ENCODE results near the gene PHF21B.

PHF21B gene

DNA sequence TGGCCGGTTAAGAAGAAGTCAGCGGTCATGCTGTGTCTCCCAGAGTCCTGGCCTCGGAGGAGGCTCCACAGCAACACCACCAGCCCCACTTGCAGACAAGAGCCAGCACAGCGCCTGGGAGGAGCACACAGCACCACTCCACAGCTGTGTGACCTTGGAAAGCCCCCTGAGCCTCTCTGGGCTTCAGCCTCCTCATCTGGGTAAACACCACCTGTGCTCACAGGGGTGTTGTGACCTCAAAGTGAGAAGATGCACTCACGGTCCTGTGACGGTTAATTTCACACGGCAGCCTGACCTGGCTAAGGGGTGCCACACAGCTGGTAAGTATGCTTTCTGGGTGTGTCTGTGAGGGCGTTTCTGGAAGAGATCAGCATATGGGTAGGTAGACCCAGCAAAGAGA, 54.7 kb downstream of the PHF21B start:
- no peak for DNase-seq

DNA sequence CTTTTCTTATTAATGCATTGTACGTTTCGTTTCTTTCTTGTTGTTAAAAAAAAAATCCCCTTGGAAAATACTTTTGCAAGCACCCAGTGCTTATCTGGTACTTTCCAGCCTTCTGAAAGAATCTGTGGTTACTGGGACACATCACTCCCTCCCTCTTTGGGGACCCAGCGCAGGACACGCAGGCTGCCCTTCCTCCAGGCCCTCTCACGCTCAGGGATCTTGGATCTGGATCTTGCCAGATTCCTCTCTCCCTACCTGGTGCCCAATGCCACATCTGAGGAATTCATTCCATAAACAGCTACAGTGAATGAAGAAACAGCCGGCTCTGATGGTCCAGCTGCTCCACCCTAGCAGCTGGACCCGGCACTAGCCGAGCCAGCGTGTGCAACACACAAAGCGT, 55.7 kb downstream of the PHF21B start:
- no peak for DNase-seq

DNA sequence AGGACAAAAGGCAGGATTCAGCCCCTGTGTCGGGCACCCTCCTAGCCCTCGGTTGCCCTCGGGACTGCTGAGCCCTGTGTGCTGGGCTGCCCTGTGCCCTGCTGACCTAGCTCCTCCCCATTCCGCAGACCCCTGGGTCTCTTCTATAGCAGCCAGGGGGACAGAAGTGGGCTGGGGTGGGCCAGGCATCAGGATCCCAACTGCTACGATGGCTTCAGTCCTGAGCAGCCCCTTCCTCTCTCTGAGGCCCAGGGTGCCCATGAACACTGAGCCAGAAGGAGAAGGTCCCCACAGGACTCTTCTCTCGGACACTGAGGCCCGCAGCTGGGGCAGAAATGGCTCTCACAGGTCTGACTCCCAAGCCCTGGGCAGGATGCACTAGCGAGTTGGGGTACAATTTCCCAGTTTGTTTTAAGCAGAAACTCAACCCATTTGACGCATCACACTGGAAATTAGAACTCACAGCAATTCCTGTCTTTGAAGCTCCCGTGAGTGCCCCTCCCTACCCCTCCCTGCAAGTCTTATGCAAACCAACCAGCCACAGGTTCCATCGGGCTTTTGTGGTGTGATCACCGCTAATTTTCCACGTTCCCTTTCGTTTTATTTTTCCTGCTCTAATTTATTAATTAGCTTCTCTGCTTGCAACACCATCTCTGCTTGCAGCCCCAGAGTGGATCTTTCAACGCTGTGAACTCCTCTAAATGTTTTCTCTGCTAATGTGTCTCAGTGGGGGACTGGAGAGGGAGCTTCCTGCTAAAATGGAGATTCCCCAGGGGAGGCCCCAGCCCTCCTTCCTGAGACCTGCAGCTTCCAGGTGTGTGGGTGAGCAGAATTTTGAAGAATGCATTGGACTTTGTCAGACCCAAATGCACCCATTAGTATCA, 56.7 kb downstream of the PHF21B start:
- no peak for DNase-seq

DNA sequence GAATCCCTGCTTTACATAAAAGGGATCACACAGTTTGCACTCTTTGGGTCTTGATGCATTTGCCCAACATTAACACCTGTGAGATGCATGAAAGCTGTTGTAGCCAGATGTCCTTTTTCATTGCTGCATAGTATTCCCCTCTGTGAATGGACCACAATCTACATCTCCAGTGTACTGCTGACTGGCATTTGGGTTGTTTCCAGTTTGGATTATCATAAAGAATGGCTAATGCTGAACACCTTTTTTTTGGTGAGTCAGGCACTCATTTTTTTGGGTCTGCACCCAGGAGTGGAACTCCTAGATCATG, 58.3 kb downstream of the PHF21B start:
- no peak for DNase-seq

DNA sequence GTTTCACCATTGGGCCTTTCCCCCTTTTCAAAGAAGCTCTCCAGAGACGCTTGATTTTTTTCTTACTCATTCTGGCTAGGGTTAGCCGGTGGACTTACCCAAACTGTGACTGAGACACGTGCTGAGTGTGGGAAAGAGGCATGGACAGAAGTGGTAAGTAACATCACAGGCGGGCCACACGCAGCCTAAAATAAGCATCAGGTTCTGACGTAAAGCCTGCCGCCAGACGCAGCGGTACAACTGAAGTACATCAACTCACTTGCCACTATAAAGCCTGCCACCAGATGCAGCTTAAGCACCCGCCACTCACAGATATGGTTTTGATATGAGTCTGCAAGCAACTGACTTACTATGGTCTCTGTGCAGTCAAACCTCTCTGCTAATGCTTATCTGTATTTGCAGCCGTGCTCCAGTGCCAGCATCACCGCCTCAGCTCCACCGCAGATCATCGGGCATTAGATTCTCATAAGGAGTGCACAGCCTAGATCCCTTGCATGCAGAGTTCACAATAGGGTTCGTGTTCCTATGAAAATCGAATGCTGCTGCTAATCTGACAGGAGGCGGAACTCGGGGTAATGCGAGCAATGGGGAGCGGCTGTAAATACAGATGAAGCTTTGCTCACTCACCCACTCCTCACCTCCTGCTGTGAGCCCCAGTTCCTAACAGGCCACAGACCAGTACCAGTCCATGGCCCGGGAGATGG, 58.8 kb downstream of the PHF21B start:
- no peak for DNase-seq

DNA sequence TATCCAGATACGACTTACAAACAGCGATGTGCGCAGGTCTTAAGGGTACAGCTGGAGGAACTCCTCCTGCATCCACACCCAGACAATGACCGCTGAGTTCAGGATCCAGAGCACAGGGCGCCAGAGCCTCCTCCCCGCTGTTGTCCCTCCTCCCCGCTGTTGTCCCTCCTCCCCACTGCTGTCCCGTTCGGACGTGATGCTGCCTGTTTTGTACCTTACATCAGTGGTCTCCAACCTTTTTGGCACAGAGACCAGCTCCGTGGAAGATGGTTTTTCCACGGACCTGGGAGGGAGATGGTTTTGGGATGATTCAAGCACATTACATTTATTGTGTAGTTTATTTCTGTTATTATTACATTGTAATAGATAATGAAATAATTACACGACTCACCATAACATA, 62.0 kb downstream of the PHF21B start:
- DNase-seq: no peak

DNA sequence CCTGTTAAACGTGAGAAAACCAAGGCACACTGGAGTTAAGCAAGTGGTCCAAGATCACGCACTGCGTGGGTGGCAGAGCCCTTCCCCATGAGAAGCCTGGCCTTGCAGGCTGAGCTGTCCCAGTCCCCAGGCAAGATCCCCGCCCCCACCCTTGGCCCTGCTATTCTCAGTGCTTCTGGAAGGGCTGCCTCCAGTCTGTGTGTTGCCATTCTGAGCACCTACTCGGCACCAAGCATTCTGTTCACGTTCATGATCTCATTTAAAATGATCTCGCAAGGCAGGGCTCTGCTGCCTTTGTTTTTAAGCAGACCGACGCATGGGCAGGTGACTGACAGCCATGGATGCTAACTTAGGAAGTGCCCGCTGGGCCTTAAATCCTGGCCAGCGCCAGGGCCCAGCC, 62.8 kb downstream of the PHF21B start:
- no peak for DNase-seq

DNA sequence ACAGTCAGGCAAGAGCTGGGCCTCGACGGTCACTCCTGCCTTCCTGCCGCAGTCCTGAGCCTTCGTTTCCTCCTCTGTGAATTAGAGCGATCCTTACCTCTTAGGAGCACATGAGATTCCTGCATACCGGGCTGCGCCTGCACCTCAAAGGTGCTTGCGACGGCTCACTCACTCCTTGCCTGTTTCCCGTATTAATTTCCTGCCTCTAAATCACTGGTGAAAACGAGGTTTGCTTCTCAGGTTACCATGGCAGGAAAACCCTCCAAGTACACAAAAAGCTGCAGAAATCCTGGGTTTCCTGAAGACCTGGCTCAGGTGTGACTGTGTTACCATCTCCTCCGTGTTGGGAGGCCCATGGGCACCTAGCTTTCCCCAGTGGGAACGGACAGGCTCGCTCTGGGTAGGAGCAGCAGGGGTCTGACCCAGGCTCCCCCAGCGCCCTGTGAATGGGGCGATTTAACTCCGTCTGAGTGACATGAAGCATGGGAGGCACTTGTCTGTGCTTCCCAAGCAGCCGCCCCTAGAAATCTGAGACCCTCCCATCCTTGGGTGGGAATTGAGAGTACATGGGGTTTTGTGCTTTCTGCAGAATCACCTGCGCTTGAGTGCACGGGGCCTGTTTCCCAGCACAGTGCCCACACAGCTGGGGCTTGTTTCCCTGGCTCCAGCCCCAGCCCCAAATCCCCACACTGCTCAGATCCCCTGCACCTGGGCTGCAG, 64.8 kb downstream of the PHF21B start:
- DNase-seq: no peak

DNA sequence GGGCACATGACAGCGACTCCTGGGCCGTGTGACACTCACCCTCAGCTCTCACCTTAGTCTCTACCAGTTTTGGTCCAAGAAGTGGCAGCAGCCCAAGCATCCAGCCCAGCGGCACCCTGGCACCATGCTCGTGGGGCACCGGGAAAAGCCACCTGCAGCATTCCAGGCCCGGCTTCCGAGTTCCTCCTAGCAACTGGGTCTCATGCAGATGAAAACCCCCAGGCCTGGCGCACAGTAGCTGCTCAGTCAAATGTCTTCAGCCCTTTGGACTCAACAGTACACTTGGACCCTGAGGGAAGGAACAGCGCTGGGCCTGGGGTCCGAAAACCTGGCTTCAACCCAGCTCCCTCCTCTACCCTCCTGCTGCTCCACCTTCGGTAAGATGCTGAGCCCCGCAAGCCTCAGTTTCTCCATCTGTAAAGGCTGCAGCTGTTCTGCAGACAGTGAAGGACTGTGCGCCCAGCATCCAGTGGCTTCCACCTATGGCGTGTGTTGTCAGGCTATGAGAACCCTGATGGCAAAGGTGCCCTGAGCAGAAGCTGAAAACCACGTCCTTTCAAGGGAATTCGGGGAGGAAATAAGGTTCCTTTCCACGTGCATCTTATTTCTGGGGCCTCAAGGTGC, 66.0 kb downstream of the PHF21B start:
- no peak for DNase-seq

DNA sequence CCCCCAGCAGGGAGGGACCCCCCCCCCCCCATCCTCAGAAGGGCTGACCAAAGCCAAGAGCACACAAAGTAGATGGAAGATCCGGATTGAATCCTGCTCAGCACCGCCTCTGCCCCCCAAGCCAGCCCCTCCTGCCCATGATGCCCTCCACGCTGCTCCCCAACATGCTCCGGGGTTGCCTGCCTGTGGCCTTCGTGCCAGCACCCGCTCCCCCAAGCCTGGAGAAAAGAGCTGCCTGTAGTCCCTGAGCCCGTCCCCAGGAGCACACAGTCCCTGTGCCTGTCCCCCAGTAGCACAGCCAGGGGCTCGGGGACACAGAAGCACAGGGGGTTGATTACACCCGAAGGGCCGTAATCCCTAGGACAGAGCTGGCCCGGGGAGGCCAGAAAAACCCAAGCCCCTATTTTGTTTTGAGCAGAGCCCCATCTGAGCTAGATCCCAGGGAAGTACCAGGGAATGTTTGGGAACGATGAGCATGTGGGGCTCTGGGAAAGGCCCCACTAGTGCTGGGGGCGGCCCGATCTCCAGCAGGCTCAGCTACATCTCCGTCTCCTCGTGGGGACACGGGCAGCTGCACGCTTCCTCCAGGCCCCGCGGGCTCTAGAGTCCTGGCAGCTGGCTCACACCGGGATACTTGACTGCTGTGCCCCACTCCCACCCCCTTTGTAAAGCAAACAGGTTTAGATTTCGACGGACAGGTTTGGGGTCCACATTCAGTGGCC, 66.7 kb downstream of the PHF21B start:
- no peak for DNase-seq

DNA sequence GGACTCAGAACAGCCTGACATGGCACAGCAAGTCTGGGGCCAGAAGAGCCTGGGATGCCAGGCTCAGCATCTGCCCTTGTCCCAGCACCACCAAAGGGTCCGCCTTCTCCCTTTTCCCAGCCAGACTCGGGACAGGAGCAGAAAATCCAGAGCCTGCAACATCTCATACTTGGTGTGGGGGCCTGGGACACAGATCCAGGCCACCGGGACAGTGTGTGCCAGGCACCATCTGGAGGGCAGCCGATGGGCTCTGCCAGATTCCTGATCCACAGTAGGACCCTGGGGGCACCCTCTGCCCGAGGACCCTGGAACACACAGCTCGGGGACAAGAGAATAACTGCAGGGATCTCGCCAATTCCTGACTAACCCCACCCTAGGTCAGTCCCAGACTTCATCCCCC, 67.7 kb downstream of the PHF21B start:
- DNase-seq: no peak

DNA sequence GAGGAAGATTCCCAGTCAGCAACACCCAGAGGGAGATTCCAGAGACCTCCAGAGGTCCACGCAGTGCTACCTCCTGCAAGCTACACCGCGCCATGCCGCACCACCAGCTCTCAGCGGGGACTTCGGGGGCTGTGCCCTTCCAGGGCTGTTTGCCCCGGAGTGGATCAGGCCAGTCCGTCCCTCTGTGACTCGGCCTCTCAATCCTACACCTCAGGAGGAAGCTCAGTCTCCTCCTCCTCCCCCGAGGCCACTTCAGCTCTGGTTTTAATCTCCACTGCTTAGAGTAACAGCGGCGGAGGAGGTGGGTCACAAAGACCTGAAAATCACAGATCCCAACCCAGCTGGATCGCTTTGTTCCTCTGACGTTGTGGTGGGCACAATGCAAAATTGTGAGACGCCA, 68.6 kb downstream of the PHF21B start:
- no peak for DNase-seq

DNA sequence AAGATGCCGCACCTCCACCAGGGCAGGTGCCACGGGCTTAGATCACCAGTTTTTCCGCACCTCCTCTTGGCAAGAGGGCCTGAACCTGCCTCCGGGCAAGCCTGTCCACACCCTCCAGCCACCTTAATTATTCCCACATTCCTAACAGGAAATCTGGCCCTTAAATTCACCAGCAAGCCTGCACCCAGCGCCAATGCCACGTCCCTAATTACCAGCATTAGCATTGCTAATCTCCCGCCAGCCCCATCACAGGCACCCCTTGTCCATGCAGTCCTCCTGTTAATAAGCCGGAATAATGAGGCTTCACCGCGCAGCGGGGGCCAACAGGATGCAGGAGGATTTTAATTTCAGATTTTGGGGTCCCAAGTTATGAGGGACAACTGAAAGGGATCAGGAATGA, 69.7 kb downstream of the PHF21B start:
- no peak for DNase-seq

DNA sequence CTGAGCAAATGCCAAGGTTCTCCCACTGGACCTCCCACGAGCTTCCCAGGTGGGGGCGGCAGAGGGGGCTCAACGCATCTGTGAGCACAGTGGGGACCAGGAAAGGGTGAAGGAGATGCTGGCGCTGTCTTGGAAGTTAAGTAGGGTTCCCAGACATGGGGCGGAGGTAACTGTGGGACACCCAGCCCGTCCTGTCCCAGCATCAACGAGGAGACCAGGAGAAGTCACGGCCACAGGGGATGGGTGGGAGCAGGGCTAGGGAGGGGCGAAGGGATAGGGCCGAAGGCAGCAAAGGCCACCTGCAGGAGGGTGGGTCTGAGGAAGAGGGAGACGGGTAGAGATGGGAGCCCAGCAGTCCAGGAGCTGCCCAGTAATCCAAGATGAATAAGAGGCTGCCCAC, 70.4 kb downstream of the PHF21B start:
- no peak for DNase-seq

DNA sequence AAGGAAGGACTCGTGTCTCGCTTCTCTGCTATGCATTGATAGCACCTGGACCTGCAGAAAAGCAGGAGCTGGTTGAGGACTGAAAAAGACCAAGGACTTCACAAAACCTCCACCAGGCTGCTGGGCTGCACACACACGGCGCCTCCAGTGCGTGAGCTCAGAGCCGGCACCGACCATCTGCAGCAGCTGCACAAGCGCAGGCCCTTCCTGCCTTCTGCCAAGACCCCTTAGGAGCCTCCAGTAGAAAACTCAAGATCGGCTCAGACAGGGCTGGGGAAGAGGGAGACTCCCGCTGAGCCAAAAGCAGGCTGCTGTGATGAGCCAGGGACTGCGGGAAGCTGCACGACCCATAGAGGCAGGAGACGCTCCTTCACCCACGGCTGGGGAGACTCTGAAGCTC, 70.9 kb downstream of the PHF21B start:
- no peak for DNase-seq

DNA sequence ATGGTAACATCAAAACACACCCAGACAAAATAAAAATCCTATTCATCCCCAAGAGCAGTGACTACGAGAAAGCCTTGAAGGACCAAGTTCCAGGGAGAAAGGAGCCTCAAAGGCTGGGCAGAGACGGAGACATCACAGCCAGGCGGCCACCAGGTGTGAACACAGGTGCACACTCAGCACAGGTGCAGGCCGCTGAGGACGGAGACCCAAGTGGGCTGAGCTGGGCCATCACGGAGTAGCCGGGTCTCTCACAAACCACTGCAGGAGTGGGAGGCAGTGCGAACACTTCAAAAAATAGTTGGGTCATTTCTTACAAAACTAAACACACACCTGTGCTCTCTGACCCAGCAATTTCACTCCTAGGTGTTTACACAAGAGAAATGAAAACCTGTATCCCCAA, 72.6 kb downstream of the PHF21B start:
- no peak for DNase-seq

DNA sequence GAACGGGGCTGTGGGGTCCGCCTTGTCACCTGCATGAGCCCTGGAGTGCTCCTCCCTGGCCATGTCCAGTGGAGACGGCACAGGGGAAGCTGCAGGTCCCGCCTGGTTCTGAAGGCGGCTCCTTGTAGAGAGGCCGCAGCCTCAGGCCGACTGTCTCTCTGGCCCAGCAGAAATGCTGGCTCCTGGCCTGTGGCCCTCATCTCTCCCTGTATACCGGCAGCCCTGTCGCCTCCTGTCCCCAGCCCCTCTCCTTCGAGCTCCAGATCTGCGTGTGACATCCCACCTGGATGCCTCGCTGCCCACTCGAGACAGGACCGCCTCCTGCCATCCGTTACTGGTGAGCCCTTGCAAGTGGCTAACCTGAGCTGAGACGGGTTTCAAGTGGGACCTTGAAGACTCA, 73.6 kb downstream of the PHF21B start:
- no peak for DNase-seq

DNA sequence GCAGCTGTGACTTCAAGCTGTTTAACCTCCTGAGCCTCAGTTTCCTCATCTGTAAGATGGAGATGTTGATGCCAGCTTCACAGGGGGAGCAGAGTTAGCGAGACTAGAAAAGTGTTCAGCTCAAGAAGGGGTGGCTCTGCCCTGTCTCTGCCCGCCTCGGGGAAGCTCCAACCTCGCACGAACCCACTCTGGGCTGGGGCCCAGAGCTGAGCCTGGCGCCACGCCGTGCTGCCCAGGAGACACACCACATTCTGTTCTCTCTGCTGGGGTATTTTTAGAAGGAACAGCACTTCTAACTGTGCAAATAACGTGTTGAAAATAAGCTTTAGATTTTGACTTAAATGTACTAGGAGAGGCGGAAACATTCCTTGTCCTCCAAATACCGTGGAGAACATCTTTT, 74.1 kb downstream of the PHF21B start:
- DNase-seq: no peak

DNA sequence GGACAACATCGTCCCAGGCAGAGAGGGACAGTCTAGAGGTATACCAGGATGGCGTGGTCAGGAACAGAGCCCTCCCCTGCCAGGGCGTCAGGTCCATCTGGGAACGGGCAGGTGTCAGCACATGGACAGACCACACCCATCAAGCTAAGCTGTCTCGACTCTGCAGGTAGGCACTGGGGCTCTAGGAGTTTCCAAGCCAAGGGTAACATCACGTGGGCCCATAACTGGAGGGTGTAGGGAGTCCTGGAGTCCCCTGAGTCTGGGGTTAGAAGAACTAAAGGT, 75.4 kb downstream of the PHF21B start:
- no peak for DNase-seq

DNA sequence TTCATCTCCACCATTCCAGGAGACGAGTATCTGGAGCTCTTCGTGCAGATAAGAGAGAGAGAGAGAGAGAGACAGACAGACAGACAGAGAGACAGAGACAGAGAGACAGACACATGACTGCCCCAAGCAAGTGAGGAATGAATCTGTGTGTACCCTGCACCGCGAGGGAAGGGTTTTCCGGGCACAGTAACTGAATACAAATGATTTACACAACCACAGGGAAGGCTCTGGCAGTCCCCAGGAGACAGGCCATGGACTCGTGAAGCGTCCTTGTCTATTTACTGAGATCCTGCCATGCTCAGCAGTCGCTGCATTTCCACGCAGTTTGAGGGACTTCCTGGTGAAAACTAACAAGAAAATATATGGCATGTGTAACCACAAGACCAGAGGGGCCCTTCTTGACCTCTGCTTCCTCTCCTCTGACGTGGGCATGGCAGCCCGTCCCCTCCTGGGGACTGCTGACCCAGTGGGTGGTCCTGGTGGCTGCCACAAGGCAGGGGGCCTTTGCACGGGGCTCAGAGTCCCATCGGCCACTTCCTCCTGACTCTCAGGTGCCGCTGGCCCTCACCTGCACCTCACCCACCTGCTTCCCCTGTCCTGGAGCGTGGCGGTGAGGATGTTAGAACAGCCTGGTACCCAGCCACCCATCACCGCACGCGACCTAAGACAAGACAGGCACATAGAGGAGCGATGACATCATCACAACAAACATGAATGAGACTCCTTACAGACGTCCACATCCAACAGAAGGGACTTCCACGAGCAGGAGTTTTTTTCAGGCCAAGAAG, 75.9 kb downstream of the PHF21B start:
- no peak for DNase-seq

DNA sequence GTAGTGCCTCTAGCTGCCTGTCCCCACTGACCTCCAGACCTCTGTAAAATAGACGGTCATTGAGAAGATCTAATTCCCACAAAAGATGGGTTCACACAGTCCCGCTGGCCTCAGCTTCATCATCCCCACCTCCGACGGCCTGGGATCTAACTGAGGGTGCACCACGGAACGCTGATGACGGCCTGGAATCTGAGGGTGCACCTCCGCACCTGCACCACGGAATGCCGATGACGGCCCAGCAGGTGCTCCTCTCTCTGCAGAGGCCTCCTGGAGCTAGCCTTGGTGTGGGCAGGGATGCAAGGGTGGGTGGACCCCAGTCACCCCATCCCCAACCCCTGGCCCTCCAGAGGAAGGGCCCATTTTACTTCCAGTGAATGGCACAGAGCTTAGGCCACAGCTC, 77.3 kb downstream of the PHF21B start:
- no peak for DNase-seq

DNA sequence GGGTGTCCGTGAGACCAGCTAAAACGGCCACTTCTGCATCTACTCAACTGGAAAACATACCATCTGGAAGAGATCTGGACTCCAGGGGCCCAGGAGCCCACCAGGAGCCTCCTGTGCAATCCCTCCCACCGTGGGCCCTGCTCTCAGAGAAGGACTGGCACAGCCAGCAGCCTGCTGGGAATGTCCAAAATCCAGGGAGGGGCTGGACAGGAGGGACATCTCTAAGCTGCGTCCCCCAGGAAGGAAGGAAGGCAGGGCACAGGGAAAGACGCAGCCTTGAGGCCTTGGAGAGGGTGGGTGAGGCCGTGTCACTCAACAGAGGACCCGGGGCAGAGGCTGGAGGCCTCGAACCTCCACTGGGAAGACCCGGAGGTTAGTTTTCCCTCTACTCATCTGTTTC, 78.0 kb downstream of the PHF21B start:
- DNase-seq: no peak

All from NK-92 treated with Interleukin-12 subunit alpha and Interleukin-12 subunit beta, amount 100 ng/mL, for 24 hours (cell line).